HG03139 (cell line): ENCODE measurements around the gene CYYR1.

ENCODE experiments used
- ATAC-seq: cut with Tn5 transposase; IDR thresholded peaks from one replicate; pipeline ENCODE4 v1.9.1; 2021; ENCODE audit not compliant: unreplicated experiment

Gene CYYR1

DNA sequence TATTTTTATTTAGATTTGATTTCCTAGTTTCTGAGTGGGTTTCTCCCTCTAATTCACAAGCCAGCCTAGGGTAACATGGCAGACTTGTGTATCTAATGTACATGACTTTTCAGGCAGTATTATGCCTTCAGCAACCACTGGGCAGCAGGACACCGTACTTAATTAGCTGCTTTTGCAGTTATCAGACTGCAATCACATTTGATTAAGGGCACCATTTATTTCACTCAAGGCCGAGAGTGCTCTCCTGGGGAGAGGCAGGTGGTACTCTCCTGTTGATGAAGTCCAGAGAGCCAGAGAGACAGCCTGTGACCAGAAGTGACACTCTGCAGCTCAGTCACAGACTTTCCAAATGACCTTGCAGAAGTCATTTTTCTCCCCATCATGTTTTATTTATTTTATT, 18.7 kb downstream of the CYYR1 start:
- ATAC-seq = no peak

GRCh38 chr21:26553898-26554297, 19.2 kb downstream of the CYYR1 start:
- no peak for ATAC-seq

DNA sequence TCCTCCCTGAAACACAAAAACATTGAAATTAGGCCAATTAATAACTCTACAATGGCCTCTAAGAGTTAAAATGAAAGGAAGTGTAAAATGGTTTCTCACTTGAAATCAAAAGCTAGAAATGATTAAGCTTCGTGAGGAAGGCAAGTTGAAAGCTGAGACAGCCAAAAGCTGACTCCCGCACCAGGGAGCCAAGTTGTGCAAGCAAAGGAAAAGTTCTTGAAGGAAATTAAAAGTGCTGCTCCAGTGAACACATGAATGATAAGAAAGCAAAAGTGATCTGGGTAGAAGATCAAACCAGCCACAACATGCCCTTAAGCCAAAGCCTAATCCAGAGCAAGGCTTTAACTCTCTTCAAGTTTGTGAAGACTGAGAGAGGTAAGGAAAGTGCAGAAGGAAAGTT, 22.8 kb downstream of the CYYR1 start:
- no peak for ATAC-seq

- ATAC-seq = no peak
Observed at GRCh38 chr21:26546446-26547097, 26.5 kb downstream of the CYYR1 start.

GRCh38 chr21:26544201-26544775, 28.8 kb downstream of the CYYR1 start:
- no peak for ATAC-seq

- no peak for ATAC-seq
Observed at GRCh38 chr21:26540651-26541050, 32.4 kb downstream of the CYYR1 start.

DNA sequence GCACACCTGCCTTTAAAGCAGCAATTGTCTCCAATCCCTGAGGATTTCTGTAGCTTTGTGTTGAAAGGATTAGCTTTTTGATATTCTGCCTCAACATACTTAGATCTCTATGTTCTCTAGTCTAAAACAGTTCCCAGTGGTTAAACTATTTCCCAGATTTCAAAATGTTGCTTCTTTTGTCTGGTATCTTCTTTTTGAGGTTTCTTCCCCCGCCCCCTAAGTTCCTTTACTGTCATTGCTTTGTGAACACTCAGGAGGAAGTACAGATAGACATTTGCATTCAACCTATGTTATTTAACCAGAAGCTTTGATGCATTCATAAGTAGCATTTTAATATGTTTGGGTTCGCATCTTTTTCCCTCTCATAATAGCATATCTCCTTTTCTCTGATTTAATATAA, 33.5 kb downstream of the CYYR1 start:
- no peak for ATAC-seq

DNA sequence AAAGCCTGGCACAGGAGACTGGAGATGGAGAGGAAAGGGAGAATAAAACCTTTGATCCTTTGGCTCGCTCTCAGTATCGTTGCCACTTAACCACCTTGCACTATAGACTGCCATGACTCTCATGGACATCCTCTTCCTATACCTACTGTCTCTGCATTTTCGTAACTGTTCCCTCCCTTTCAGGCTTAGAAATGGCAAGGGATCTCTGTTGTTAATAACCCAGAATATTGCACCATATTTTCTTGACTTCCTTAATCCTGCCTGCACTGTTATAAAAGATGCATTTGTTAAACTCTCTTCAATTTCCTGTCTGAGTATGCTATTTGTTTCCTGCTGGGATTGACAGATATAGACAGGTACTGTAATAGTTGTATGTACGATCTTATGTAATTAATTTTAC, 38.6 kb downstream of the CYYR1 start:
- no peak for ATAC-seq

GRCh38 chr21:26532208-26532607, 40.9 kb downstream of the CYYR1 start:
- ATAC-seq = no peak

GRCh38 chr21:26529526-26529925, 43.6 kb downstream of the CYYR1 start:
- ATAC-seq = no peak

DNA sequence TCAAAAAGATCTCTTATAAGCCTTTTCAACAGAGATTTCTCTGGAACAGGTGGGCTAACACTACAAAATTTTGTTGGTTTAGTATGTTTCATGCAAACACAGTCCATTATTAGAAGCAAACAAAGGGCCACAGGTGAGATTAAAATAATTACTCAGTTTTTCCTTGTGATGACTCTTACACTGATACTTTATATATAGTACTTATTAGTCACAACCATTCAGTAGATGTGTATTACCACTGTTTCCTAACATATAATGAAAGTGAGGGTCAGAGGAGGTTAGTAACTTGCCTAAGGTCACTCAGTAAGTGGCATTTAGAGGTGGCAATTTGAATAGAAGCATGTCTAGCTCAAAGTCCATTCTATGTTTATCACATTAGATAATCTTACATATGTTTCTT, 44.2 kb downstream of the CYYR1 start:
- ATAC-seq = no peak

- ATAC-seq = no peak
Observed at GRCh38 chr21:26522704-26523103, 50.4 kb downstream of the CYYR1 start.

DNA sequence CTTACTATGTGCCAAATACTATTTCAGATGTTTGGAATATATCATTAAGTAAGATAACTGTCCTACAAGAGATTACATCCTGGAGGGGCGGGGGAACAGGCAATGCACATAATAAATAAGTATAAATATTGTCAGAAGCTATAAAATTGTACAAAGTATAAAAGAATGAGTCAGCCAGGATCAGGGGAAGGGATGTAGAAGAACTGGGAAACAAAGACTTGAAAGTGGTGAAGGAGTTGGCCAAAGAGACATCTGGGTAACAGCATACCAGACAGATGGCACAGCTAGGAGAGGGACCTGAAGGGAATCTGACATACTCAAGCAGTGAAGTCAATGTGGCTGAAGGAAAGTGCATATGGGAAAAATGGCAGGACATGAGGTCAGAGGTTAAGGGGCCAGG, 53.9 kb downstream of the CYYR1 start:
- no peak for ATAC-seq

GRCh38 chr21:26515257-26515656, 57.8 kb downstream of the CYYR1 start:
- ATAC-seq = no peak

- ATAC-seq = no peak
Observed at GRCh38 chr21:26513212-26513611, 59.9 kb downstream of the CYYR1 start.

- no peak for ATAC-seq
Observed at GRCh38 chr21:26512664-26513063, 60.4 kb downstream of the CYYR1 start.

DNA sequence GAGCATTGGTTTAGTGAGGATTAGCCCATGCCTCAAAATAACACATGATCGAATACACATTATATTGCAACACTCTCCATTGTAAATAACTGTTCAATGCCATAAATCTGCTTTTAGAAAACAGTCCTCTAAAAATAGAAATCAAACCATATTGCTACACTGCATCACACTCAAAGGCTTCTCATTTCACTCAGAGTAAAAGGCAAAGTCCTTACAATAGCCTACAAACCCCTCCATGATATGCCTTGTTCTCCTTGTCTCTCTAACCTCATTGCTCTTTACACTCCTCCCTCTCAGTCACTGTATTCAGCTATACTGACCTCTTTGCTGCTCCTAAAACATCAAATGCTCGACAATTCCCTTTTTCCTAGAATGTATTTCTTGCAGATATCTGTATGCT, 64.2 kb downstream of the CYYR1 start:
- ATAC-seq = no peak

DNA sequence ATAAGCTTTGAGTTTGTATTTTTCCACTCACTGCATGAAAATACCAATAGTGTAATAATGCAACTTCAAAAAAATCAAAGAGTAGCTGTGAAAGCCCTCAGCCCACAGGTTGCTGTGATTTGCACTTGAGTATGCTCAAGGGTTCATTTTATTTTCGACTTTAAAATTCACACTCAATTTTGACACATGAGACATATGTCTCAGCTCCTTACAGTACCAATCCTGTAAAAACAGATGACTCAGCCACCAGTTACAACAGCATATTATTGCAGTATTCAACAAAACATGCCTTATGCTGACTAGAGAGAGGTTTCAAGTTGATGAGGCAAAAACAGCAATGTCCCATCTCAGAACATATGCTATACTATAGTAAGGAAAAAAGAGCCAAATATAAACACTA, 66.1 kb downstream of the CYYR1 start:
- ATAC-seq = no peak

DNA sequence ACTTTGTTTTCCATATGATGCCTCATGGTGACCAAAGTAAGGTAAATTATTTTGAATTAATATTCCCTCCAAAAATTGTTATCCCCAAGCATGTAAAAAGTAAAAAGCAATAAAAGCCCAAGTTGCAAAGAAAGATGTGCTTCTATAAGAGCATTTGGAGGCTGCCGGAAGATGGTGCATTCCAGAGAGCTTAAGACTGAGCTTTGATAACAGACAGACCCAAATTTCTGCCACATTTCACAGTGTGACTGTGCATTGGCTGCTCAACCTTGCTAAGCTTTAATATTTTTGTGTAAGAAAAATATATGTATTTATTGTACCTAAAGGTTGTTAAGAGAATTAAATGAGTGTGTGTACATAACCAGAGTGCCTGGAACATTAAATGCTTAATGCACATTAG, 67.9 kb downstream of the CYYR1 start:
- no peak for ATAC-seq

DNA sequence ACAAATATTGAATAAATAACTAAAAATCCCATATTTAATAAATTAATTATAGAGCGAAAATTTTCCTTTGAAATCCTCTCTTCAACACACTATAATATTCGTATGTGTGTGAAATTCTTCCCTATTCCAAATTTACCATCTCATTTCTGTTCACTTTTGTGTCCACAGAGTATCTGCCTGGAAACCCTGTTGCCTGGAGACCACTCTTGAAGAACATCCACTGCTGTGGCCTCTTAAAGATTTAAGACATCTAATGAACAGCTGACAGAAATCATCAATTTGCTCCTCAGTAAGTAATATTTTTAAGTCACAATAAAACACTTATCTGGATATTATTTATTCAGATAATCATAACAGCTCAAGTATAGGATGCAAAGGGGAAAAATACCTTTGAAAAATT, 69.7 kb downstream of the CYYR1 start:
- ATAC-seq = no peak

DNA sequence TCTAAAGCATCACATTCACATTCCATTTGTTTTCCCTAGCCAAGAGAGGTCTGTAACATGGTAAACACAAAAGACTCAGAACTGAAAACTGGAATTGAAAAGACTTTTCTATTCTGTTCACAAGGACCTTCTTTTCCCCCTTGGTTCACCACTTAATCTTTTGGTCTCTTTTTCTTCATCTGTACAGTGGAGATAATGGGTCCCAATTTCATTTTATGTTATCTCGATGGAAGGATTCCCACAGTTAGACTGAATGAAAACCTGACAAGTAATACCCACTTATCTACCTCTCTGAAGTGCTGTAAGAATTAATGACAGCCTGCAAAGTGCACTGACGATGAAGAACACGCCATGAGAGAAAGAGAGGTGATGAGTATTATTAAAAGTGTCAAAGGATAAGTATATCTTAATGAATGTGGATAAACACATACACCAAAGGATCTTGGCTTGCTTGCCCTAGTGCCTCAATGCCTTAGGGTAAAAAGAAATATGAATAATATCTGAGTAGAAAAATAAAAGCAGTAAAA, 71.5 kb downstream of the CYYR1 start:
- no peak for ATAC-seq

DNA sequence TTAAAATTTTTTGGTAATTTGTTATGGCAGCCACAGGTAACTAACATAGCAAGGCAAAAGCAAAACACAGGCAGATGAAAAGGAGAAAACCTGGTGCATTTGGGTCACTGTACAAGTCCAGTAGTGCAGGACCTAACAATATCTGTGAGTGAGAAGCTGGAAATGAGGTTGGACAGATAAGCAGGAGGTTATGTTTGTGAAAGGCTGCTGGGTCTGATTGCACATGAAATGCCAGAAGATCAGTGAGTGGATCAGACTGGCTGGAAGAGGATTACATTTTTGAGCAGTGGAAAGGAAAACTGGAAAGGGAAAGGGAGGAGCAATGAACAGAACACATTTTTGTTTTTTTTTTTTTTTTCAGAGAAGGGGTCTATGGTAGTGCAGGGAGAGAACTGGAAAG, 73.6 kb downstream of the CYYR1 start:
- no peak for ATAC-seq

DNA sequence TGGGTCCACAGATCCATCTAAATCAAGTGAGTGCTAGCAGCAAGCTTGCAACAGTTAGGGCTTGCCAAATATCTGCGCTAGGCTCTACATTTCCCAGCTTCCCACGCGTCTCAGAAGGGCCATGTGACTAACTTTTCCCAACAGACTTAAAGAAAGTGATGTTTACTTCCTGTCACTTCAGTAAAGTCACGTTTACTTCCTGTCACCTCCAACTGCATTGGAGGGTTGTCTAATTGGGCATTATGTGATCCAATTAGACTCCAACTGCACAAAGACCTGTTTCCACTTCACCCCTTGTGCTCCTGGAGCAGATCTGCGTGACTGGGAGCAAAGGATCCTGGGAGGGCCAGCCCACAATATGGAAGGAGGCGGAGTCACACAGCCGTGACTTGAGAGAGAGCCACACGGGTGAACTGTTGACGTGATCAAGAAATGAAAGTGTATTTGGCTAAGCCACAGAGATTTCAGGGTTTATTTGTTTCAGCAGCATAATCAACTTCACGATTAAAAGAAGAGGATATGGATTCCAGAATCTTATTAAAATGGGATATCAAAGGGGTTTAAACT, 77.7 kb downstream of the CYYR1 start:
- no peak for ATAC-seq
